ENCODE measurements around the gene IFNL1. TPM values are rescaled to one million over a fixed set of nuclear protein-coding genes. Genes with fewer than 3 reads are reported as not detected.

Gene IFNL1
- total RNA-seq, 6 experiments from 2014 or later: not detected

DNA sequence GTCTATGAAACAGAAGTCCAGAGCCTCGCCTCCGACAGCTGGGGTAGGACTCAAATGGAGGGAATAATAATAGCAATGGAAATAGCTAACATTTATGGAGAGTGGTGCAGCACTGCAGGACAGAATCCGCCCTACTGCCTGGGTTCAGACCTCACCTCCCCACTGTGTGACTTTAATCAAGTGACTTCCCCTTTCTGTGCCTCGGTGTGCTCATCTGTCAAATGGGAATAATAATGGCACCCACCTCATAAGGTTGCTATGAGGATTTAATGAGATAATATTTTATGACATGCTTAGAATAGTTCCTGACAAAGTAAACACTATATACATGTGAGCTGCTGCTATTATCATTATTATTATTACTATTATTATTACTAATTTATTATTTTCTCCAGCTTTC is 21.3 kb downstream of the IFNL1 start:
- no peaks in the 10 kb centered on the region for H3K27me3 ChIP-seq
- DNase-seq: no peak
- TF ChIP-seq, protein P1, sequence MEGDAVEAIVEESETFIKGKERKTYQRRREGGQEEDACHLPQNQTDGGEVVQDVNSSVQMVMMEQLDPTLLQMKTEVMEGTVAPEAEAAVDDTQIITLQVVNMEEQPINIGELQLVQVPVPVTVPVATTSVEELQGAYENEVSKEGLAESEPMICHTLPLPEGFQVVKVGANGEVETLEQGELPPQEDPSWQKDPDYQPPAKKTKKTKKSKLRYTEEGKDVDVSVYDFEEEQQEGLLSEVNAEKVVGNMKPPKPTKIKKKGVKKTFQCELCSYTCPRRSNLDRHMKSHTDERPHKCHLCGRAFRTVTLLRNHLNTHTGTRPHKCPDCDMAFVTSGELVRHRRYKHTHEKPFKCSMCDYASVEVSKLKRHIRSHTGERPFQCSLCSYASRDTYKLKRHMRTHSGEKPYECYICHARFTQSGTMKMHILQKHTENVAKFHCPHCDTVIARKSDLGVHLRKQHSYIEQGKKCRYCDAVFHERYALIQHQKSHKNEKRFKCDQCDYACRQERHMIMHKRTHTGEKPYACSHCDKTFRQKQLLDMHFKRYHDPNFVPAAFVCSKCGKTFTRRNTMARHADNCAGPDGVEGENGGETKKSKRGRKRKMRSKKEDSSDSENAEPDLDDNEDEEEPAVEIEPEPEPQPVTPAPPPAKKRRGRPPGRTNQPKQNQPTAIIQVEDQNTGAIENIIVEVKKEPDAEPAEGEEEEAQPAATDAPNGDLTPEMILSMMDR (IDR thresholded peaks at IDR 0.05): no peak
- no peak for TF ChIP-seq POLR2A (IDR thresholded peaks at IDR 0.05)
- intact Hi-C loops (cut with DNase I): loop anchor here in 1 of 2 donors (10.0 kb wide), 1 partner anchor 113 kb away; the partner anchor contains the start of gene SYCN
- H3K27ac ChIP-seq: no peak overlapping the region
- no peaks in the 10 kb centered on the region for H3K9me3 ChIP-seq
- no peaks in the 10 kb centered on the region for H3K36me3 ChIP-seq
- no peaks in the 10 kb centered on the region for H3K4me1 ChIP-seq
- 78% methylated on average over 3 of the region's 4 CpGs for WGBS (ENCODE audit: insufficient coverage, low coverage, low lambda C conversion rate, missing lambda C conversion rate)
- ATAC-seq: no peak
- H3K4me3 ChIP-seq: no peak overlapping the region

- Histone ChIP-seq H3K27ac (no peak overlapping the region), H3K9me3 (no peaks in the 10 kb centered on the region), H3K36me3 (no peaks in the 10 kb centered on the region), H3K4me1 (no peaks in the 10 kb centered on the region), H3K4me3 (no peak overlapping the region), H3K27me3 (no peaks in the 10 kb centered on the region)
- WGBS (ENCODE audit: insufficient coverage, low coverage, low lambda C conversion rate, missing lambda C conversion rate): 100% methylated on average over 2 of the region's 5 CpGs
- DNase-seq: no peak
- intact Hi-C loops (cut with DNase I): loop anchor here in 1 of 2 donors (10.0 kb wide), 1 partner anchor 113 kb away; the partner anchor contains the start of gene SYCN
- TF ChIP-seq, protein P1 (IDR thresholded peaks at IDR 0.05): no peak
- no peak for TF ChIP-seq POLR2A (IDR thresholded peaks at IDR 0.05)
- no peak for ATAC-seq
Observed at GRCh38 chr19:39318071-39318470, 21.9 kb downstream of the IFNL1 start.

DNA sequence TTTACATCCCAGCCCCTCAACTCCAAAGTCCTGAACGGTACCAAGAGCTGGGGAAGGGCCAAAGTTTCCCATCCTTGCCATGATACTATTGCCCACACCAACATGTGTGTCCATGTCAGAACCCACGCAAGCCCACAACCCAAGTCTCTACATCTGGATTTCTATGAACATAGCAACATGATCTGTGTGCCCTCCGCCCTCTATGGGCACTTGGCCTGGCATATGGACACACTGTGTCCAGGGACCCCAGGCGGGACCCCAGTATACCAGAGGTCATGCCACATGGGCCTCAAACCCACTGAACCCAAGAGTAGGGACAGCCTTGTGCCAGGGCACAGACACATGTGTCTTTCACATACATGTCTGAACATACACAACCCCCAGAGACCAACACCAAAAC is 22.5 kb downstream of the IFNL1 start:
- intact Hi-C loops (cut with DNase I): loop anchor here in 1 of 2 donors (10.0 kb wide), 1 partner anchor 114 kb away; the partner anchor contains the start of gene SYCN
- 89% methylated on average over 3 of the region's 4 CpGs for WGBS (ENCODE audit: insufficient coverage, low coverage, low lambda C conversion rate, missing lambda C conversion rate)
- Histone ChIP-seq H3K27ac (no peak overlapping the region), H3K4me3 (no peak overlapping the region), H3K4me1 (no peaks in the 10 kb centered on the region), H3K9me3 (no peaks in the 10 kb centered on the region), H3K36me3 (no peaks in the 10 kb centered on the region), H3K27me3 (no peaks in the 10 kb centered on the region)
- no peak for ATAC-seq
- TF ChIP-seq, protein P1 (IDR thresholded peaks at IDR 0.05): no peak
- no peak for TF ChIP-seq POLR2A (IDR thresholded peaks at IDR 0.05)
- DNase-seq: no peak

DNA sequence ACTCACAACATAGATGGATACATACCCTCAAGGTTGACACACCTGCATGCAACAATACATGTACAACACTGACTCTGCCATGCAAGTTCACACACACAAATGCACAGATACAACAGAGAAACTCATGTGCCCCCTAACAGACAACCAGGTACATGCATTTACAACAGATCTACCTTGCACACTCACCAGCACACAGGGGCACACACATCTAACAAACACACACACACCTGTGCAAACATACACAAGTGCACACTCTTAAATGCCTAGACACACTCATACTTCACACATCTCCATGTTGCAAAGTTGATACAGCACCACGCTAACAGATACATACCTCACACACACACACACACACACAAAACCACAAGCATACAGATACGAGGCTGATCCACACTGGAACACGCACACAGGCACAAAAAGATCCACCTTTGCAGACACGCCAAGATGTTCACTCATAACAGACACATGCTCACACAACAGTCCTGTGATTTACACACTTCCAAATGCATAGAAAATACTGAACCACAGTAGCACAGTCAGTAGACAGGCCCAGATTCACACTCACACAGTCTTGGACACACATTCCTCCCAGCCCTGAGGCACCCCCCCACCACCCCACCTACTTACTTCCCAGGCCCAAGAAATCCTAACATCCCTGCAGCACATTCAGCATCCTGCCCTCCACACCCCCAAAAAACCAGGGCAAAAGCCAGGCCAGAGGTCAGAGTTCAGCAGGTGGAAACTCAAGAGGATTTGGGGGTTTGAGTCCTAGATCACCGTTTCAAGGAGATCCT is 23.1 kb downstream of the IFNL1 start:
- intact Hi-C loops (cut with DNase I): loop anchor here in 1 of 2 donors (10.0 kb wide), 1 partner anchor 114 kb away; the partner anchor contains the start of gene SYCN
- H3K27me3 ChIP-seq: no peaks in the 10 kb centered on the region
- no peak overlapping the region for H3K27ac ChIP-seq
- WGBS (ENCODE audit: insufficient coverage, low coverage, low lambda C conversion rate, missing lambda C conversion rate): 87% methylated on average over 4 of the region's 5 CpGs
- ATAC-seq: no peak
- no peaks in the 10 kb centered on the region for H3K9me3 ChIP-seq
- no peaks in the 10 kb centered on the region for H3K4me1 ChIP-seq
- TF ChIP-seq, protein P1 (IDR thresholded peaks at IDR 0.05): no peak
- TF ChIP-seq POLR2A (IDR thresholded peaks at IDR 0.05): no peak
- no peak for DNase-seq
- no peak overlapping the region for H3K4me3 ChIP-seq
- H3K36me3 ChIP-seq: no peaks in the 10 kb centered on the region

Data from right lobe of liver (tissue), 6 donors.